HG02588 (cell line): Measurements from ENCODE around the gene IQCE.
"Not testable (repeated sequence)": the region's sequence is repeated elsewhere in the genome, so short reads cannot be mapped to it uniquely, and the experiment has no call there.

Source experiments
- ATAC-seq: cut with Tn5 transposase; IDR thresholded peaks from one replicate; pipeline ENCODE4 v1.9.1; 2021; ENCODE audit warnings: mild to moderate bottlenecking, moderate library complexity; ENCODE audit not compliant: unreplicated experiment

Gene IQCE

DNA sequence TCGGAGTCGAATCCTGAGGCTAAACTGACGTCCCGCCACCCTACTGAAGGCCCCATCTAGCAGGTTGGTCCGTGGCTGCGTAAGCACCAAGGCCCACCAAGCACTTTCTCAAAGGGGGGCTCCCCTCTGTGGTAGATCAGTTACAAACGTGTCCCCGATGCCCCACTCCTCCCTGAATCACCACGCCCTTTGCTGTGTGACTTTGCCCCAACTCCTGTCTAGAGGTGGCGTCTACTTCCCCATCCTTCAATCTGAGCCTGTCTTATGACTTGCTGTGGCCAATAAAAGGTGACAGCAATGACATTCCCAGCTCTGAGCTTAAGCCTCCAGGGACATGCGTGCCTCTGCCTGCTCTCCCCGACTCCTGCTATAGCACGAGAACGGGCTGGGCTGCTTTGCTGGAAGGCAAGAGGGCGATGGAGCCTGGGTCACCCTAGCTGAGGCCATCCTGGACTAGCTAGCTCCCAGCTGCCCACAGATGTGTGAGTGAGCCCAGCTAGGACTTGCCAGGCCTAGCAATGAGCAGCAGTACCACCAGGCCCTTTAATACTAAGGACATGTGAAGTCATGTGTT is 26.5 kb upstream of the IQCE start:
- not testable (repeated sequence) for ATAC-seq

GRCh38 chr7:2532816-2533215 is 26.0 kb upstream of the IQCE start:
- ATAC-seq, result not testable (repeated sequence)

- ATAC-seq, result not testable (repeated sequence)
Observed at GRCh38 chr7:2533566-2533965, 25.2 kb upstream of the IQCE start.

GRCh38 chr7:2534214-2534613 is 24.6 kb upstream of the IQCE start:
- ATAC-seq, result not testable (repeated sequence)

DNA sequence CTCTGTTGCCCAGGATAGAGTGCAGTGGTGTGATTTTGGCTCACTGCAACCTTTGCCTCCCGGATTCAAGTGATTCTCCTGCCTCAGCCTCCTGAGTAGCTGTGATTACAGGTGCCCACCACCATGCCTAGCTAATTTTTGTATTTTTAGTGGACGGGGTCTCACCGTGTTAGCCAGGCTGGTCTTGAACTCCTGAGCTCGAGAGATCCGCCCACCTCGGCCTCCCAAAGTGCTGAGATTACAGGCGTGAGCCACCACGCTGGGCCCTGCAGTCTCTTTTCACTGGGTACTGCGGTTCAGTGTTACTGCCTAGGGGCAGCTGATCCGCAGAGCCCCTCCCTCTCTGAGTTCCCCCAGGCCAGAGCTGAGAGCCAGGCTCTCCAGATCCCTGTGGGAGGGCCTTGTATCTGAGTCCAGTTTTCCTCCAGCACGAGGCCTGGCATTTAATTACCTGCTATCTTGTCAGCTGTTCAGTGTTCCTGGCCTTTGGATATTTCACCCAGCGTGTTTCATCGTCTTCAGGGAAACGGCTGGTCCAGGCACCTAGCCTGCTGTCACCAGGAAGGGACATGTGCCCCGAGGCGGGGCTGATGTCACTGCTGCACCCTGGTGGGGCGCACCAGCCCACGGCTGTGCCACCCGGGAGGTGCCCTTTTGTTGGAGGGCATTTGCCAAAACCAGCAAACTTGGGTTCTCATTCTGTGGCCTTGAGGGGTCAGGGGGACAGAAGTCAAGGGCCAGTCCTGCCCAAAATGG is 22.7 kb upstream of the IQCE start:
- not testable (repeated sequence) for ATAC-seq

DNA sequence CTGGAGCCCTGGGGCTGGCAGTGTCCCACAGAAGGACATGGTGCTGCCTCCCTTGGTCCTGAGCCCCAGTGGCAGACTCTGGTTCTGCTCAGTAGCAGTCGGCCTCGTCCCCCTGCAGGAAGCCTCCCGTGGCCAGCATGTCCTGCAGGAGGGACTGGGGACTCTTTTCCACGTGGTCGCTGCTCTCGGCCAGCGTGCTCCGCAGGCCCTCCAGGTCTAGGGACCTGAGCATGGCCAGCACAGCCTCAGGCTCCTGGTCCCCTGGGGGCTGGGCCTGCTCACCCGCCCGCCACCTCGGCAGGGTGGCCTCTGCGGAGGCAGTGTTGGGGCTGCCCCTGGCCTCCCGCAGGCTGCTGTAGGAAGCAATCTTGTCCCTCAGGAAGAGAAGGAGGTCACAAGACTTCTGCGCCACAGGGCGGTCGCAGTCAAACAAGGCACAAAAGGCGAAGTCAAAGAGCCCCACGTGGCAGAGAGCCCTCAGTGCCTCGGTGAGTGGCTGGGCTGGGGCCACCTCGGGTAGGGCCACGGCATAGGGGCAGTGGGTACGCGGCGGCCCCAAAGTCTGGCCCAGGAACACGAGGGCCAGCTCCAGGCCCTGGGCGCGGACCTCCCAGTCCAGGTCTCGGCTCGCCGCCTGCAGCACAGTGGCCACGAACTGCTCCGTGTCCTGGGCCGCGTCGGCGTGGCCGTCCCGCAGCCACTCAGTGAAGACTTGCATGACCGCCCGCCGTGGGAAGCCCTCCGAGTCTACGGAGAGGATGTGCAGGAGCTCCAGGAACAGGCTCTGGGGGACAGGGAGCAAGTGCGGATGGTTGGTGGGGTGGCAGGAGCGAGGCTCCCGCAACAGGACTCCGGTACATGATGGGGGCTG is 20.6 kb upstream of the IQCE start:
- ATAC-seq, result no peak

DNA sequence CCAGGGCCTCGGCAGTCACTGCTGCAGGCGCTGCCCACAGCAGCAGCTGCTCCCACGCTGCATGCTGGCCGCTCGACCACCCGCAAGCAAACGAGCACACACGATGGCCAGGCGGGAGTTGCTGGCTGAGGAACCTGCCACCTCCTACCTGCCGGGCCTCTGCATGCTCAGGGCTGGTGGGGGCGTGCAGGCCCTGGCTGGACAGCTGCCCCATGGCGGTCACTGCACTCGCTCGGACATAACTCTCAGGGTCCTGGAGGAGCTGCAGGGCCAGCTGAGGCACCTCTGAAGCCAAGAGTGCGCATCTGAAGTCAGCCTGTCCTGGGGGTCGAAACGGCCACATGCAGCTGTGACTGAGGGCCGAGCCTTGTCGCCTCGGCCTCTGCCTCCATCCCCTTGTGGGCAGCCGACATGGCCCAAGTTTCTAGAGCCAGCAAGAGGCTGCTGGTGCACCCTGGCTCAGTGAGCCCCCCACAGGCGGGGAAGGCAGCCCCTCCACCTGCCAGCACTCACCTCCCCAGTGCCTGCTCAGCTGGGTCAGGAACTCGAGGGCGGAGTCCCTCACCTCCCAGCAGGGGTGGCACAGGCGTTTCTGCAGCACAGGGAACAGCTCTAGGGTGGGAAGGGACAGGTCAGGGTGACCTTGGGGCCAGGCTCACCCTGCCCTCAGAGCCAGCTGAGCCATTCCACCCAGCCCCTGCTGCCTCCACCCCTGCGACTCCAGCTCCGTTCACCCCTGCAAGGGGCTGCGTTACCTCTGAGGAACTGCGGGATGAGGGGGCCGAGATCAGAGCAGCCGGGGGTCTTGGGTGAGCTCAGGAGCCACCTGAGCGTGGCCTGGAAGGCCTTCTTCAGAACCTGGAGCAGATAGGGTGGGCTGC is 19.5 kb upstream of the IQCE start:
- no peak for ATAC-seq

GRCh38 chr7:2540133-2540532 is 18.6 kb upstream of the IQCE start:
- no peak for ATAC-seq

DNA sequence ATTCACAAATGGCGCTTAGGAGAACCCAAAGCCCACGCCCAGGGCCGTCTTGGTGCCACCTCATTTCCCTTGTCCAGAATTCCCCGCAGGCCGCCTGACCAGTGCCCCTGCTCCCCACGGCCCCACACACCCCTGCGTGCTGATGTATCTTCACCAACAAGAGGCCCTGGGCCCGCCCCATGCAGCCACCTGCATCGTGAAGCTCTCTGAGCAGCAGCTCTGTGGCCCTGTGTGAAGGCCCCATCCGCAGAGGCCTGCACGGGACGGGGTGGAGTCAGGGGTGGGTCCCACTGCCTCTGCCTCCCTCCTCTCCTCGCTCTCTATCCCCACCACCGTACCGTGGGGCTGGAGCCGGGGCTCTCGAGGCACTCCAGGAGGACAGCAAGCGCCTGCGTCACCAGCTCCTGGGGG is 18.1 kb upstream of the IQCE start:
- ATAC-seq, result no peak

DNA sequence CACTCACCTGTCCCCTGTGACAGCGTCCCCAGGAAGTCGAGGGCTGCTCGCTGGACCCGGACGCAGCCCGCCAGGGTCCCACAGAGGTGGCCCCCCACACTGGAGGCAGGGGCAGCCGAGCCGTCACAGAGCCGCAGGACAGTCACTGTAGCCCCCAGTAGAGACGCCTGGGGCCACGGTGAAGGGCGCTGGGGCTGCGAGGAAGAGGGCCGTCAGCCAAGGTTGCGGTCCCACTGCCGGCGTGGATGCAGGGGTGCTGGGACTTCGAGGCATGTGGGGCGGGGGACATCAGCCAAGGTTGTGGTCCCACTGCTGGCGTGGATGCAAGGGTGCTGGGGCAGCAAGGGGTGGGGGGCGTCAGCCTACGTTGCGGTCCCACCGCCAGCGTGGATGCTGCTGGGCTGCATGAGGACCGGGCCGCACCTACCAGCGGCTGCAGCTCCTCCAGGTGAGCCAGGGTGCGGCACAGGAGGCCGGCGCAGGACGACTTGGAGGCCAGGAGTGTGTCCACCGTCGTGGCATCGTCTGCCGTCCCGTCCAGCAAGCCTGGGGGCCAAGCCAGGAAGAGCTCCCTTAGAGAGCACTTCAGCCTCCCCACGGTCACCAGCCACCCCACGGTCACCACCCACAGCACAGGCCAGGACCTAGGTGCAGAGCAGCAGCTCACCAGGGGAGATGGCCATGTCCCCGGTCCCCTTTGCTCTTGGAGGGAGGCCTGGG is 17.3 kb upstream of the IQCE start:
- no peak for ATAC-seq

DNA sequence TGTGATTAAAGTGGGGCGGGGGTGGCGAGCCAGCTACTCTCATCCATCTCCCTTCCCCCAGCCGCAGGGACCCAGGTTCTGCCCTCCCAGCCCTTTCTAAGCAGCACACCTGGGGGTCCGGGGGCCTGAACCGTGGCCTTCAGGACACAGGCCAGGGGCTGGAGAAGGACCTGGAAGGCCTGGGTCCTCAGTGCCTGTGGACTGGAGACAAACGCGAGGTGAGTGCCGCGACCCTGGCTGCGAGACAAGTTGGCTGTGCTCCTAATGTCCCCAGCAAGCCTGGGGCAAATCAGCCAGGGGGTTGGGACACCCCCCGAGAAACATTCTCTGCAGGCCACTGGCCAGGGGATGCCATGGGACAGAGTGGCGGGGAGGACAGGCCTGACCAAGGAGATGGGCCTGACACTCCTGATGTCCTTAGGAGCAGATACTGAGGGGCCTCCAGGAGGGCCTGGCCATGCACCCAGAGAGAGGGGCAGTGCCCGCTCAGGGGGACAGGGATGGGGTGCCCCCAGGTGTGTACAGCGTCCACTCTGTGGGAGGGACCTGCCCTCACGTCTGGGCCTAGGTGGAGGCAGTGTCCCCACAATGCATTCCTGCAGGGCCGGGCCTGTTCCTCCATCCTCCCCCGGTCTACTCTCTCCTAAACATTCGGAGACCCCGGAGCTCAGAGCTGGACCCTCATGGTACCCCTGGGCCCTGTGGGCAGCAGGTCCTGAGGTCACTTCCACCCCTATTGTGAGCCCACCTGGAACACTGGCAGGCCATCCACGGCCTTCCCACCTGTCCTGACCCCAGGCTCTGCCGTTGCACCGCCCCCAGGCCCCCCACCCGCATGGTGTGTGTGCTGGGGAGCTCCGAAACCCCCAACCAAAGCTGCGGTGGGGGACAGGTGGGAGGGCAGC is 16.5 kb upstream of the IQCE start:
- no peak for ATAC-seq

GRCh38 chr7:2542916-2543871 is 15.6 kb upstream of the IQCE start:
- no peak for ATAC-seq

GRCh38 chr7:2544541-2545188 is 14.1 kb upstream of the IQCE start:
- no peak for ATAC-seq

DNA sequence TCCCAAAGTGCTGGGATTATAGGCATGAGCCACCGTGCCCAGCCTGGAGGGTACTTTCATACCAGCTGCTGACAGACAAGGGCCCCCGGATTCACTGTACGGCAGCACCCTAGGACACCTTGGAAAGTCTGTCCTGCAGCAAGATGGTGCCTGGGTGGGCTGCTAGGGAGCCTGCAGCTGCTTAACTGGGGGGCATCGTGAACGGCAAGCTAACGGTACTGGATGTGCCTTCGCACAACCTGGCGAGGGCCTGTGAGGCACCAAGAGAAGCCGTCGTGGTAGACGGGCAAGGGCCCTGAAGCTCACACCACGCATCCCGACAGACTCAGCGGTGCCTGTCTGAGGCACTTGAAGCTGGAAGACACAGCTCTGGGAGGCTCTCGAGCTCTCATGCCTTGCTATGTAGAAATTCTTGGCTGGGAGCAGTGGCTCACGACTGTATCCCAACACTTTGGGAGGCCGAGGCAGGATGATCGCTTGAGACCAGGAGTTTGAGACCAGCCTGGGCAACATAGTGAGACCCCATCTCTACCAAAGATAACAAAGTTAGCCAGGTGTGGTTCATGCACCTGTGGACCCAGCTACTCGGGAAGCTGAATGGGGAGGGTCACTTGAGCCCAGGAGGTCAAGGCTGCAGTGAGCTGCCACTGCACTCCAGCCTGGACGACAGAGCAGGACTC is 12.9 kb upstream of the IQCE start:
- no peak for ATAC-seq

- ATAC-seq, result no peak
Observed at GRCh38 chr7:2546776-2547586, 11.8 kb upstream of the IQCE start.

DNA sequence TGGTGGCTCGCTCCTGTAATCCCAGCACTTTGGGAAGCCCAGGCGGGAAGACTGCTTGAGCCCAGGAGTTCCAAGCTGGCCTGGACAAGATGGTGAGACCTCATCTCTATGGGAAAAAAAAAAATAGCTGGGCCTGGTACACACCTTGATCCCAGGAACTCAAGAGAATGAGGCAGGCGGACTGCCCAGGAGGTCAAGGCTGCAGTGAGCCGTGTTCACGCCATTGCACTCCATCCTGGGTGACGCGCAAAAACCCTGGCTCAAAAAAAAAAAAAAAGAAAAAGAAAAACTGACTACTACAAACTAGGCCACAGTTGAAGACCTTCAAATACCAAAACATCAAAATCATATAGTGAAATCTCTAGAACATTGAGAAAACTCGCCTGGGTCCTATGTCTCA is 7.4 kb upstream of the IQCE start:
- no peak for ATAC-seq
